GM18498 (cell line): Measurements from ENCODE around the gene TMEM40.
"Not testable (repeated sequence)": the region's sequence is repeated elsewhere in the genome, so short reads cannot be mapped to it uniquely, and the experiment has no call there.

Source experiments
- ATAC-seq: cut with Tn5 transposase; IDR thresholded peaks from one replicate; pipeline ENCODE4 v1.9.1; 2021; ENCODE audit warnings: mild to moderate bottlenecking, moderate library complexity; ENCODE audit not compliant: unreplicated experiment

Gene TMEM40

GRCh38 chr3:12777171-12777570, 18.1 kb upstream of the TMEM40 start:
- ATAC-seq = no peak

DNA sequence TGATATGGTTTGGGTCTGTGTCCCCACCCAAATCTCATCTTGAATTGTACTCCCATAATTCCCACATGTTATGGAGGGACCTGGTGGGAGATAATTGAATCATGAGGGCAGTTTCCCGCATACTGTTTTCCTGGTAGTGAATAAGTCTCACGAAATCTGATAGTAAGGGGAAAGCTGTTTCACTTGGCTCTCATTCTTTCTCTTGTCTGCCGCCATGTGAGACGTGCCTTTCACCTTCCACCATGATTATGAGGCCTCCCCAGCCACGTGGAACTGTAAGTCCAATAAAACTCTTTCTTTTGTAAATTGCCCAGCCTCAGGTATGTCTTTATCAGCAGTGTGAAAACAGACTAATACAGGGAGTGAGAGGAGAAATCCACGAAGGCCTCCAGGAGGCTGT, 16.9 kb upstream of the TMEM40 start:
- ATAC-seq = not testable (repeated sequence)

GRCh38 chr3:12775226-12775625, 16.2 kb upstream of the TMEM40 start:
- ATAC-seq = no peak

GRCh38 chr3:12774619-12775018, 15.6 kb upstream of the TMEM40 start:
- no peak for ATAC-seq

DNA sequence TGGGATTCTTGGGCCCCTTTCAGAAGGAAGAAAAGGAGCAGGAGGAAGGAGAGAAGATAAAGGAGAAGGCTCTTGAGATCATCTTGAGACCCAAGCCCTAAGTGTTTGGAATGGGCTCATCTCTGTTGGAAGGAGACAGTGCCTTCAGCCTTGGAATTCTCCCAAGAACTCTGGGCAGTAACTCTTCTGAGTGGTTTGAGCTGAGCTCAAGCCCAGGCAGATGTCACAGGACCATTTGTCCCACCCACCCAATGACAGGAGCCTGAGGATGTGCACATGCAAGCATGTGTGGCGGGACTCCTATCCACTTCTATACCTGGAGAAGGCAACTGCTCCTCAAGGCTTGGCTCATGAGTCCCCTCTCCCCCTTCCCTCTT, 14.6 kb upstream of the TMEM40 start:
- ATAC-seq = no peak

- no peak for ATAC-seq
Measured at GRCh38 chr3:12773030-12773709, 14.1 kb upstream of the TMEM40 start.

GRCh38 chr3:12772462-12772861, 13.4 kb upstream of the TMEM40 start:
- ATAC-seq = no peak

DNA sequence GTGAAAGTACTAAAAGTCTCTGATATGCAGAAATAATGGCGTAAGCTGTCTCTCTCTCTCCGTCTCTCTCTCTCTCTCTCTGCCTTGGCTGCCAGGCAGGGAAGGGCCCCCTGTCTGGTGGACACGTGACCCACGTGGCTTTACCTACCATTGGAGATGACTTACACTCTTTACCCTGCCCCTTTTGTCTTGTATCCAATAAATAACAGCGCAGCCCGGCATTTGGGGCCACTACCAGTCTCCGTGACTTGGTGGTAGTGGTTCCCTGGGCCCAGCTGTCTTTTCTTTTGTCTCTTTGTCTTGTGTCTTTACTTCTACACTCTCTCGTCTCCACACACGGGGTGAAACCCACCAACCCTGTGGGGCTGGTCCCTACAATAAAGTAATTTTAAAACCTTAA, 12.2 kb upstream of the TMEM40 start:
- no peak for ATAC-seq

- no peak for ATAC-seq
Measured at GRCh38 chr3:12769761-12770160, 10.7 kb upstream of the TMEM40 start.

DNA sequence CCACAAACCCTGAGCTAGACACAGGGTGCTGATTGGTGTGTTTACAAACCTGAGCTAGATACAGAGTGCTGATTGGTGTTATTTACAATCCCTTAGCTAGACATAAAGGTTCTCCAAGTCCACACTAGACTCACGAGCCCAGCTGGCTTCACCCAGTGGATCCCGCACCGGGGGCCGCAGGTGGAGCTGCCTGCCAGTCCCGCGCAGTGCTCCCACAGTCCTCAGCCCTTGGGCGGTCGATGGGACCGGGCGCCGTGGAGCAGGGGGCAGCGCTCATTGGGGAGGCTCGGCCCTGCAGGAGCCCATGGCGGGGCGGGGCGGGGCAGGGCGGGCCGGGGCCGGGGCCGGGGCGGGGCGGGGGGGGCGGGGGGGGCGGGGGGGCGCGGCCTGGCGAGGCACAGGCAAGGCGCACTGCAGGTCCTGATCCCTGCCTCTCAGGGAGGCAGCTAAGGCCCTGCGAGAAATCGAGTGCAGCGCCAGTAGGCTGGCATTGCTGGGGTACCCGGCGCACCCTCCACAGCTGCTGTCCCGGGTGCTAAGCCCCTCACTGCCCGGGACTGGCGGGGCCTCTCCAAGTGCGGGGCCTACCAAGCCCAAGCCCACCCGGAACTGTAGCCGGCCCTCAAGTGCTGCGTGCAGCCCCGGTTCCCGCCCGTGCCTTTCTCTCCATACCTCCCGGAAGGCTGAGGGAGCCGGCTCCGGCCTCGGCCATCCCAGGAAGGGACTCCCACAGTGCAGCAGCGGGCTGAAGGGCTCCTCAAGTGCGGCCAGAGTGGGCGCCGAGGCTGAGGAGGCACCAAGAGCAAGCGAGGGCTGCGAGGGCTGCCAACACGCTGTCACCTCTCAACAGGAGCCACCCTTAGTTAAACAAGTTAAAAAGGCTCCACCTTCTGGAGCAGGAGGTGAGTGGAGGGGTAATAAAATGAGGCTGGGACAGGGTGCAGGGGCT, 9.8 kb upstream of the TMEM40 start:
- no peak for ATAC-seq

DNA sequence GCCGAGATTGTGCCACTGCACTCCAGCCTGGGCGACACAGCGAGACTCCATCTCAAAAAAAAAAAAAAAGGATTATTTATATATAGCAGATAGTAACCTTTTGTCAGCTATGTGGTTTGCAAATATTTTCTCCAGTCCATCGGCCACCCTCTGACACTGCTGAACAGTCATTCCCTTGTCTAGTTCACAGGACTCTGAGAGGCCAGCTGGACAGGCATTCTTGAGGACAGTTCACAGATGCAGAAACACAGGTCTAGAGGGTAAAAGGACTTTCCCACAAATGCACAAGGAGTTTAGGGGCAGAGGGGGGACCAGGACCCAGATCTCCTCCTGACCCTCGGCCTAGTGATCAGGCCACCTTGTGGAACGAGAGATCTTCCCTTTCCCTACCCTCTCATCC, 7.5 kb upstream of the TMEM40 start:
- ATAC-seq = no peak

GRCh38 chr3:12764171-12764776, 5.2 kb upstream of the TMEM40 start:
- no peak for ATAC-seq

GRCh38 chr3:12759693-12760565, 870 bp upstream of the TMEM40 start:
- no peak for ATAC-seq

- ATAC-seq = peak; percentile 48
Measured at GRCh38 chr3:12758025-12758781, 856 bp downstream of the TMEM40 start.

DNA sequence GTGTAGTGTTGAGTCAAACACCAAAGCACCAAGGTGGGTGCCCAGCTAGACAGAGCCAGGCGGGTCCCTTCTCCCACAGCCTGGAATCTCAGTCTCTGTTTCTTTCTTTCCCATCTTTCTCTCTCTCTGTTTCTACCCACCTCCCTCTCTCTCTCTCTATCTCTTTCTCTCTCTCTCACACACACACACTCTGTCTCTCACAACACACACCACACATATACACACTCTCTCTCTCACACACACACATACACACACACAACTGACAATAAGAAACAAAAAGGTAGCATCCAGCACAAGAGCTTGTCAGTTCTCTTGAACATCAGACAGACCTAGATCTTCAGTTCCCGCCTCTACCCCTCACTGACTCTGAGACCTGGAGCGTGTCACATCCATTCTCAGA, 2.4 kb downstream of the TMEM40 start:
- ATAC-seq = no peak

- no peak for ATAC-seq
Measured at GRCh38 chr3:12756175-12756574, 2.9 kb downstream of the TMEM40 start.

GRCh38 chr3:12755754-12756153, 3.3 kb downstream of the TMEM40 start:
- ATAC-seq = no peak

DNA sequence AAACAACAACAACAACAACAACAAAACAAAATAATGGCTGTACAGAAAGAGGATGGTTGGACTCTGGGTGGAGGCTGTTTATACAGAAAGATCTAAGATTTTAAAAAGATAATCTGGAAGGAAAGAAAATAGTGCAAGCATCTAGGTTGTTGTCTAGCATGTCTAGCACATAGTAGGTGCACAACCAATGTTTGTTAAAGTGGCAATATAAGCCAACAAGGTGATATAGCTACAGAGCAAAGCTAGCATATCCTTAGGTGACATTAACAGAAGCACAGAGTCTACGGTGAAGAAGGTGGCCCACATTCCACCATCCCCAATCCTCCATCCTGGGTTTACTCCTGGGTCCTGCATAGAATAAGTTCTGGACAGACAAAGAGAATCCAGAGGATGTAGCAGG, 4.7 kb downstream of the TMEM40 start:
- no peak for ATAC-seq

DNA sequence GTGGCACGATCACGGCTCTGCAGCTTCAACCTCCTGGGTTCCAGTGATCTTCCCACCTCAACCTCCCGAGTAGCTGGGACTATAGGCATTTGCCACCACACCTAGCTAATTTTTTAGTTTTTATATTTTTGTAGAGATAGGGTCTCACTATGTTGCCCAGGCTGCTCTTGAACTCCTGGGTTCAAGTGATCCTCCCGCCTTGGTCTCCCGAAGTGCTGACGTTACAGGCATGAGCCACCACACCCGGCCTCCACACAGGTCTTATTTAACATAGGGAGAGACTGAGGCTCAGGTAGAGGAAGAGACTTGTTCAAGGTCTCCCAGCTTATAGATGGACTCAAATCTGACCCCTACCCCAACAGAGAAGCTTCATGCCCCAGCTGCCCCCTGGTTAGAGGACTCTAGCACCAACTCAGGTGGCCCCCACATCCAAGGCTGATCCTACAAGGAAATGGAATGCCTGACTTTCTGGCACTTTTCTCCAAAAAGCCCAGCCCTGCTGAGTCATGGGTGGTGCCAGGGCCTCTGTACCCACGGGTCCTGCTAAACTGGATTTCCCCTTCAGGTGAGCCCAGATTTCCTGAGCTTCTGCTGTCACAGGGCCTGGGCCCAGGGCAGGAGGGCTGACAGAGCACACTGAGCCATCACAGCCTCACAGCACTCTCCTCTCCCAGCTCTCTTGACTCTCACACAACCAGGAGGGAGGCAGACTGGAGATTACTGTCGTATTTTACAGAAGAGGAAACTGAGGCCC, 5.6 kb downstream of the TMEM40 start:
- ATAC-seq = no peak
